ENCODE measurements around the gene CIITA.

DNA sequence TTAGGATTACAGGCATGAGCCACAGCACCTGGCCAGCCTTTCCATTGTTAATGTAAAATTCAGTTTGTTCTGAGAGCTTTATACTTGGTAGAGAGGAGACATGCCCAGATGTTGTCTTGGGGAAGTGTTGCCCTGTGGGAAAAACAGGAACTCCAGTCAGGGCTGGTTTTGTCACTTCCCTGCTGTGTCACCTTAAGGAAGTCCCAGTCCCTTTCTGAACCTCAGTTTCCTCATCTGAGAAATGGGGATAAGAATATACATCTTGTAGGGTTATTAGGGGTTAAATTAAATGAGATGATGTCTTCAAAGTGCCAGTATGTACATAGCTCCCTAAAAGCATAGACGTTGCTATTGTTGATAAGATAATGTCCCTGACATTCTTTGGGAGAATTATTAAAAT lies 92.6 kb downstream of the CIITA start:
- no peak for TF ChIP-seq EZH2phosphoT487 (IDR thresholded peaks at IDR 0.05; ENCODE audit: insufficient read depth, low read depth)
- TF ChIP-seq EZH2 (IDR thresholded peaks at IDR 0.05; ENCODE audit: insufficient read depth, poor library complexity, severe bottlenecking) = no peak

Measured in GM23248 (cell line).